CD4-positive, alpha-beta T cell treated with Interleukin-6 at 100 ng/mL for 8 hours (primary cell): ENCODE data around the gene RGS19.

Experiments
- DNase-seq: peaks from one replicate; pipeline ENCODE4 v3.0.0-alpha.2; 2020; ENCODE audit warnings: mixed read lengths, low spot score

The RGS19 gene

GRCh38 chr20:64108731-64109681, 29.7 kb upstream of the RGS19 start:
- no peak for DNase-seq

DNA sequence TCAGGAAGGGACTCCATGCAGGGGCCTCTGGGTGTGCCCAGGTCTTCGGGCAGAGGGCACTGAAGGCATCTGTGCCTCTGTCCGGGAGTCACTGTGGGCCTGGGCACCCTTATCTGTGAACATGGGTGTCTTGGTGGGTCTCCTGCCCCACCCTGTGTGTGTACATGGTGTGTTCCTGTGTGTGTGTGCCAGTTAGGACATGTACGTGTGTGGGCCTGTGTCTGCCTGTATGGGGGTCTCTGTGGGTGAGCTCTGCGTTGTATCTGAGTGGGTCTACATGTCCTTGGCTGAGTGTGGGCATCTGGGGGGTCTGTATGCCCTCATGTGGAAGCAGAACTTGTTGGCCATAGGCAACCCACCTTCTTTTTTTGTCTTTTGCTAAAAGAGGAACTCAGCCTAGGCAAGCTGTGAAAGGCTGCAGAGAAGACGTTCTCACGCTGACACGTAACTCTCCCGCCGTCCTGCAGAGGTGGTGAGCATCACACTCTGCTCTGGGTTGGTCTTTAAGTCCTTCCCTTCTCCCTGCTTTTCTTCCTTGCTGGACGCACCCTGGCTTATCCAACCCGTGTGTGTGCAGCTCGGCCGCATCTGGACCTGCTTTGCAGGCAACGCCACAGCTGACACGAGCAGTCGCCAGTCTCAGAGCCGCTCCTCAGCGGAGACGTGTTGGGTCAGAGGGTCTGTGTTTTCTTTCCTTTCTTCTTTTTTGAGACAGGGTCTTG, 28.6 kb upstream of the RGS19 start:
- DNase-seq = no peak

DNA sequence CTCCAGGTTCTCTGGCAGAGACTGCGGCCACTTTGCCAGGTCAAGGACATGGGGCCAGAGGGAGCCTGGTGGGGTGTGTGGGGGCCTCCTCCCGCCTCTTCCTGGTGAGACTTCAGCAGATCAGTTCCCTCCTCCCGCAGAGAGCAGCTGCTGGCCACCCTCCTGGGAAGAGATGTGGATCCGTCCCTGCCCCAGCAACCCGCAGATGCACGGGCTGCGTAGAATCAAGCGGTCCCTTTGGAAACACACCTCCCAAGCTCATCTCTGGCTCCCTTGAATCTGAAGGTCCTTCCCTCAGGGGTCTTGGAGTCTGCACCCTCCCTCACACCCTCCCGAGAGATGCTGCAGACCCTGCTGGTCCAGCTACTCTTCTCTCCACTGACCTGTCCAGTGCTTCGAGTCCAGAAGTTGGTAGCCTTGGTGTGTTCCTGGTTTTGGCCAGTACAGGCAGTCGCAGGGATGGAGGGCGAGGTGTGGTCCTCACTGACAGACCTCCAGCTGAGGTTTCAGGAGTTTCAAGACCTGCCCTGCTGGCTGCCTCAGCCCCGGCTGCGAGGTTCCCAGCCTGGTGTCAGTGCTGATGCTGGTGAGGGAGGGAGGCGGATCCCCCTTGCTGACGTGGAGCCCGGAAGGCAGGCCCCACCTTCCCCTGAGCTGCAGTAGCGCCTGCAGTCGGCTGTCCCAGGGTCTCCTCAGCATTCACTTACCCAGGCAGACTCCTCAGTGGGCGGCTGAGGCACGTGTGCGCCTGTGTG, 27.8 kb upstream of the RGS19 start, which contains the start of gene NPBWR2:
Gene NPBWR2, minus strand, starts transcription at position 585 of the 755 bp plus-strand sequence. CDS start 734 bp downstream, outside the sequence.
- no peak for DNase-seq

- DNase-seq = no peak
Observed at GRCh38 chr20:64106435-64106961, 27.2 kb upstream of the RGS19 start.

GRCh38 chr20:64105846-64106434, 26.6 kb upstream of the RGS19 start:
- DNase-seq = no peak

DNA sequence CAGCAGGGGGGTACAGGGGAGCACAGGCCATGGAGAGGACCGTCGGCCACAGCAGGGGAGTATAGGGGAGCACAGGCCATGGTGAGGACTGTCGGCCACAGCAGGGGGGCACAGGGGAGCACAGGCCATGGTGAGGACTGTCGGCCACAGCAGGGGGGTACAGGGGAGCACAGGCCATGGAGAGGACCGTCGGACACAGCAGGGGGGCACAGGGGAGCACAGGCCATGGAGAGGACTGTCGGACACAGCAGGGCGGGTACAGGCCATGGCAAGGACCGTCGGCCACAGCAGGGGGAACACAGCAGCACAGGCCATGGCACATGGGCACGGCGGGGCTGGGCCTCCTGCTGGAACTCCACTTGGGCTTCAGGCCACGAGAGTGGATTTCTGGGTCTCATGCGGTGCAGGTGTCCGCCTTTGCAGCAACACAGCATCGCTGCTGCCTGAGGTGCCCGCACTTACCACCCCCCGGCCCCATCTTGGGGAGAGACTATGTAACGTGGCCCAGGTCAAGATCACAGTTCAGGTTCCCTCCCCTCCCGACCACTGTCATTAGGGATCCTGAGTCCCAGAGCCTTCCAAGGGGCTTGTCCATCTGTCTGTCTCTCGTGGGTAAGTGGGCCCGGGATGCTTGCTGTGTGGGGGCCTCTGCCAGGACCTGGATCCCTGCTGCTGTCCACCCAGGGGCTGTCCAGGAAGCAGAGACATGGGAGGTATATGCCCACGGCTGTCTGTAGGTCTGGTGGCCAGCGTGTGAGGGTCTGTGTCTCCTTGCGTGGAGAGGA, 25.5 kb upstream of the RGS19 start:
- DNase-seq = no peak

DNA sequence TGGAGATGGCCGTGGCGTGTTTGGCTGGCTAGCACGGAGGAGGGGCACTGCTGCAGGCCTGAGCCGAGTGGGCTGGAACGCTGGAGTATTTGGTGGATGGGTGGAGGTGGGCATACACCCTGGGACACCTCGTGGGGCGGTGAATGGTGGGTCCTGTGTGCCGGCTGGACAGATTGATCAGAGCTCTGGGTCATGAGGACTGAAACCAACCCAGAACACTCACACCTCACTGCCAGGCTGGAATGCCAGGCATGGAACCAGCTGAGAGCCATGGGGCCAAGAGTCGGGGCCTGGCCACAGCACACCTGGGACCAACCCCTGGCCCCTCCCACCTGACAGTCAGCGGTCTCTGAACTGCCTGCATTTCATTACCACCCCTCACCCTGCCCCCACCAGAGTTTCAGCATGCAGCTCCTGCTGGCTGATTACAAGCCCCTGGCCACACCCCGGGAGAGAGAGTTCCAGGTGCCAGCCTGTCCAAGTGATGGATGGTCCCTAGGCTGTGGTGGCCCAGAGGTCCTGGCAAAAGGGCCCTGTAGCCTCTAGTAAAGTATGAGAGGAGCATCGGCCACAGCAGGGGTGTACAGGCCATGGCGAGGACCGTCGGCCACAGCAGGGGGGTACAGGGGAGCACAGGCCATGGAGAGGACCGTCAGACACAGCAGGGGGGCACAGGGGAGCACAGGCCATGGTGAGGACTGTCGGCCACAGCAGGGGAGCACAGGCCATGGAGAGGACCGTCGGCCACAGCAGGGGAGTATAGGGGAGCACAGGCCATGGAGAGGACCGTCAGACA, 24.8 kb upstream of the RGS19 start:
- no peak for DNase-seq

DNA sequence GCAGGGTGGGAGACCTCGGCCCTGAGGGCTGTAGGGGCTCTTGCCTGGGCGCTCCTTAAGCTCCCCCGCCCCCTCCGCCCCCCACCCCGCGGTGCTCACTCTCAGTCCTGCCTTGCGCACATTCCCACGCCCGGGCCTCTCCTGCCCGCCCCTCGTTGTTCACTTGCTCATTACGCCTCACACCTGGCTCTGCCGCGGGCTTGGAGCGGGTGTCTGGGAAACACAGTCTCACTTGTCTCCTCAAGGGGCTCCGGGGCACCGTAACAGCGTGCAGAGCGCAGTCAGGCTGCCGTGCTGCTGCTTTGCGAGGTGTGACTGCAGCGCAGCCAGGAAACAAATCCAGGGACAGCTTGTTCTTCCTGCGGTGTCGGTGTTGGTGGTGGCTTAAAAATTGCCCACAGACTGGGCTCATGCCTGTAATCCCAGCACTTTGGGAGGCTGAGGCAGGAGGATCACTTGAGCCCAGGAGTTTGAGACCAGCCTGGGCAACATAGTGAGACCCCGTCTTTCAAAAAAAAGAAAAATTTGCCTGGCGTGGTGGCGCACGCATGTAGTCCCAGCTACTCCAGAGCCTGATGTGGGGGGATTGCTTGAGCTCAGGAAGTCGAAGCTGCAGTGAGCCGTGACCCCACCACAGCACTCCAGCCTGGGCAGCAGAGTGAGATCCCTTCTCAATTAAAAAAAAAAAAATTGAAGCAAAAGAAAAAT, 23.5 kb upstream of the RGS19 start:
- DNase-seq = no peak

- peak; percentile 50 for DNase-seq
Observed at GRCh38 chr20:64101731-64102621, 22.7 kb upstream of the RGS19 start.

- no peak for DNase-seq
Observed at GRCh38 chr20:64100946-64101688, 21.8 kb upstream of the RGS19 start.

GRCh38 chr20:64100566-64100888, 21.2 kb upstream of the RGS19 start:
- DNase-seq = no peak

- no peak for DNase-seq
Observed at GRCh38 chr20:64099880-64100565, 20.7 kb upstream of the RGS19 start.

- no peak for DNase-seq
Observed at GRCh38 chr20:64099086-64099786, 19.9 kb upstream of the RGS19 start.

GRCh38 chr20:64098471-64099013, 19.2 kb upstream of the RGS19 start:
- no peak for DNase-seq

GRCh38 chr20:64096535-64096934, 17.2 kb upstream of the RGS19 start:
- DNase-seq = no peak

DNA sequence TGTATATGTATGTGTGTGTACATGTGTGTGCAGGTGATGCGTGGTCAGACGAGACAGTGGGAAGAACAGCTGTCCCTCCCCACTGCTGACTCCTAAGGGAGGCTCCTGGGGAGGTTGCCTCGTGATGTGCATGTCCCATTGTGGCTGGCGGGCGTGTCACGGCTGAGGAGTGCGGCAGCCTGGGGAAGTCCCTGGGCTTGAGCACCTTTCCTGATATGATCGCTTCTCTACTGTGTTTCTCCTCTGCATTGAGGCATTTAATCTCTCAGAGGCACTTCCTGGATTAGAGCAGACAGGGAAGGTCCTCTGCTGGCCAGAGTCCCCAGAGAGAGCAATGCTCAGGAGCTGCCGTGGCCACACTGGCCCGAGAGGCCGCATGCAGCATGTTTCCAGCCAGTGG, 16.6 kb upstream of the RGS19 start:
- DNase-seq = no peak
